Testis (tissue), 2 donors: ENCODE data around the gene C1QL4.

Experiments used
- POLR2A ChIP-seq: fragments of 450-650 bp; IDR thresholded peaks from one replicate; pipeline ENCODE4 v1.6.1; 2017; ENCODE audit warnings: antibody characterized with exemption, mild to moderate bottlenecking, moderate library complexity
- TF ChIP-seq, protein P1 (sequence below), 3 experiments: fragments of 450-650 bp in 2 of 3; fragments of 200-600 bp in 1 of 3; sonication (generic) in 1 of 3; IDR thresholded peaks; one replicate each; pipeline ENCODE4 v1.5.1; 2016 to 2019; ENCODE audit warnings: antibody characterized with exemption in 3 of 3, mild to moderate bottlenecking in 2 of 3, moderate library complexity in 1 of 3

DNA sequence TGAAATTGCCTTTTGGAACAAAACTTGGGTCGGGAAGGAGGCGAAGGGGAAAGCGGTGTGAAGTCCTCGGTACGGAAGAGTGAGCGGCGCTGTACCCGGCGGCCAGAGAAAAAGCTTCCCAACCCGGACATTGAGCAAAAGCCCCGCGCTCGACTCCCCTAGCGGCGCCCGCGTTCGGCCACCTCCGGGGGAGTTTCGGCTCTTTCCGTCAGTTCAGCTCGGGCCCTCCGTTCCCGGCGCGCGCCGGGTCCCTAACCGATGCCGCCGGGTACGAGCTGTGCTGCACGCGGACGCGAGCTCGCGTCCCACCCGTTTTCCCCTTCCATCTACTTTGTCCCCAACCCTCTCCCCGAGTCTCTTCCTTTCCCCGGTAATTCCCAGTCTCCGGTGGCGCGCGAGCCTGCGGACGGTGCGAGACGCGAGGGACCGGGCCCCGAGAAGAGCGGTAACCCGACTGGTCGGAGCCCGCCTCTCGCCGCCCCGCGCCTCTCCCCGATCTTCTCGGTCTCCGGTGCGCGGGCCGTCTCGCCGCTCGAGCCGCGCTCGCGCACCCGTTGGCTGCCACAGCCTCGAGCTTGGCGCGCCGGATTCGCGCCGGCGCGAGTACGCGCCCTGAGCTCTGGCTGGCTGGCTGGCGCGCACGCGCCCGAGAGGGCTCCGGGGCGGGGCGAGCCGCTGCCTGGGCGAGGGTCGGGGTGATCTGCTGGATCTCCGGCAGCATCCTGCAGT is 29.8 kb upstream of the C1QL4 start:
- TF ChIP-seq, protein P1, sequence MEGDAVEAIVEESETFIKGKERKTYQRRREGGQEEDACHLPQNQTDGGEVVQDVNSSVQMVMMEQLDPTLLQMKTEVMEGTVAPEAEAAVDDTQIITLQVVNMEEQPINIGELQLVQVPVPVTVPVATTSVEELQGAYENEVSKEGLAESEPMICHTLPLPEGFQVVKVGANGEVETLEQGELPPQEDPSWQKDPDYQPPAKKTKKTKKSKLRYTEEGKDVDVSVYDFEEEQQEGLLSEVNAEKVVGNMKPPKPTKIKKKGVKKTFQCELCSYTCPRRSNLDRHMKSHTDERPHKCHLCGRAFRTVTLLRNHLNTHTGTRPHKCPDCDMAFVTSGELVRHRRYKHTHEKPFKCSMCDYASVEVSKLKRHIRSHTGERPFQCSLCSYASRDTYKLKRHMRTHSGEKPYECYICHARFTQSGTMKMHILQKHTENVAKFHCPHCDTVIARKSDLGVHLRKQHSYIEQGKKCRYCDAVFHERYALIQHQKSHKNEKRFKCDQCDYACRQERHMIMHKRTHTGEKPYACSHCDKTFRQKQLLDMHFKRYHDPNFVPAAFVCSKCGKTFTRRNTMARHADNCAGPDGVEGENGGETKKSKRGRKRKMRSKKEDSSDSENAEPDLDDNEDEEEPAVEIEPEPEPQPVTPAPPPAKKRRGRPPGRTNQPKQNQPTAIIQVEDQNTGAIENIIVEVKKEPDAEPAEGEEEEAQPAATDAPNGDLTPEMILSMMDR (IDR thresholded peaks at IDR 0.05), result peak; percentile 13 to 33 (median 32)
- TF ChIP-seq POLR2A, result no peak
